ENCODE measurements around the gene SMIM35. TPM values are rescaled to one million over a fixed set of nuclear protein-coding genes. Genes with fewer than 3 reads are reported as not detected.
"Not testable (repeated sequence)": the region's sequence is repeated elsewhere in the genome, so short reads cannot be mapped to it uniquely, and the experiment has no call there.

Gene SMIM35
- total RNA-seq, 2 donors from 2014 or later = 0.08 TPM; not detected in 1

DNA sequence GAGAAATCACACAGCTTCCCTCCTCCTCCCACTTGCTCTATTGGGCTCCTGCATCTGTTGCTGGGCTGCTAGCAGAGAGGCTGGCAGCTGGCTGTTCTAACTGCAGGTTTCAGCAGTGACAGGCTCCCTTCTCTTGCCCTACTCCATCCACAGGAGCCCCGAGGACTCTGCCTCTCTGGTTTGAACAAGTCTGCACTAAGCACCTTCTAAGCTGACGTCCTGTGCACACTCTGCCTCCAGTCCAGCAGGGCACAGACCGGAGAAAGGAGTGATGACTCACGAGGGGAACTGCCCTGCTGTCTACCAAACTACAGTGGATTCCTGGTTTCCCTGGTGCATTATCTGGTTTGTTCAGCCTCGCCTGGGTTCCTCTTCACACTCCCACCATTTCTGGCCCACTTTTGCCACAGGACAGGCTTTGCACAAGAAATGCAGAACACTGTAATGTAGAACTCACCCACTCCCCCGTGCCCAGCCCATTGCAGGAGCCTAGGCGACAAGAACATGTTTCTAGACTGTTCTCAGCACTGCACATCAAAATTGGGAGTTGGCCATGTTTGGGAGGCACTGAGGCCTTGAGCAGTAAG lies 74.6 kb downstream of the SMIM35 start:
- peak; percentile 38 for ATAC-seq
- intact Hi-C loops (cut with DNase I, micrococcal nuclease) = no loop called here

GRCh38 chr11:118010738-118011461 lies 75.9 kb downstream of the SMIM35 start:
- DNase-seq (peak; percentile 55 to 77), ATAC-seq (peak; percentile 59)
- intact Hi-C loops (cut with DNase I, micrococcal nuclease) = no loop called here

More for the DNA sequence above, 74.6 kb downstream of the SMIM35 start:
- DNase-seq = no peak

GRCh38 chr11:118009864-118010737 lies 76.7 kb downstream of the SMIM35 start:
- intact Hi-C loops (cut with DNase I, micrococcal nuclease) = no loop called here
- ATAC-seq (no peak), DNase-seq (no peak)

DNA sequence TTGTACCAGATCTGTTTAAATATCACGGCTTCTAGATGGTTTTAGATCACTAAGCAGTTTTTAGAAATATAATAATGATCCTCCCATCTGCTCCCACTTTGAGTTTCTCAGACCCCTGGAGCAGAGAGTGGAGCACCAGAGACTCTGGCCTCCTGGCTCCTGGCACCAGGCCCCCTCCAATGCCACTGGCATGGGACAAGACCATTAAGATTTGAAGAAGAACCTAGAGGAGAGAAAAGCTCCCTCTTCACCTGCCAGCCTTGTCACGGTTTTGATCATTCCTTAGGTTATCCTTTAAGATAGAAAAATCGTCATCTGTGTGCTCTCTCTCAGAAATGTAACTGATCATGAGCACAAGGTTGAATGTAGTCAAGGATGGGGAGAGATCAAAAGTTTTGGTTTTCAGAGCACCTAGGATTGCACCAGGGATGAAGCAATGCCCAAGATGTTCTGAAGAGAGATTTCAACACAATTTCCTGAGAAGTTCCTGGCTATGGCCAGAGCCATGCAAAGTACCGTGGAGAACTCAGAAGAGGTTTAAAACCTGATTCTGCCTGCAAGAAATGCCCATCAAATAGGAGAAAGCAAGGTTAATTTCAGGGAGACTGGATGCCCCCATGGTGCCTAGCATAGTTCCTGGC lies 78.4 kb downstream of the SMIM35 start:
- no peak for DNase-seq
- no peak for ATAC-seq
- intact Hi-C loops (cut with DNase I, micrococcal nuclease) = no loop called here

- intact Hi-C loops (cut with DNase I, micrococcal nuclease); DNase-seq: not testable (repeated sequence)
- peak; percentile 38 for ATAC-seq
These were observed 79.0 kb downstream of the SMIM35 start for GRCh38 chr11:118007563-118008270.

- no peak for DNase-seq
- ATAC-seq = no peak
- intact Hi-C loops (cut with DNase I, micrococcal nuclease) = no loop called here
These were observed 79.7 kb downstream of the SMIM35 start for GRCh38 chr11:118007040-118007439.

- no peak for DNase-seq
- no peak for ATAC-seq
- intact Hi-C loops (cut with DNase I, micrococcal nuclease) = no loop called here
These were observed 80.6 kb downstream of the SMIM35 start for GRCh38 chr11:118006153-118006534.

- intact Hi-C loops (cut with DNase I, micrococcal nuclease) = no loop called here
- DNase-seq (no peak), ATAC-seq (no peak)
These were observed 81.3 kb downstream of the SMIM35 start for GRCh38 chr11:118005224-118006152.

GRCh38 chr11:118004543-118005223 lies 82.1 kb downstream of the SMIM35 start:
- ATAC-seq (no peak), DNase-seq (no peak)
- intact Hi-C loops (cut with DNase I, micrococcal nuclease) = no loop called here

DNA sequence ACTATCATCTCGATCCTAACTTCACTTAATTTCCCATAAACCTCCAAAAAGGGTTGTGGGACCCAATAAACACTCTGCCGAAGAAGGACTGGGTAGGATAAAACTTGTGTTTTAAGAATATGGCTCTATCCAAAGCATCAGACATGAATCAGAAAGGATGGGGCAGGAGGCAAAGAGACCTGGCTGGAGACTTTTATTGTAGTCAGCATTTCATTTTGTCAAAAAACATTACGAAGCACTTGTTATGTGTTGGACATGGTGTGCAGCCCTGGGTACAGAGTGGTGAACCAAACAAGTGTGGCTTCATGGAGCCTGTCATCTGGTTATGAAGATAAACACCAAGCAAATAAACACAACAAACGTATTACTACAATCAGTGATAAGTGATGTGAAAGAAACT lies 83.3 kb downstream of the SMIM35 start:
- ATAC-seq = no peak
- DNase-seq = no peak
- intact Hi-C loops (cut with DNase I, micrococcal nuclease) = no loop called here

DNA sequence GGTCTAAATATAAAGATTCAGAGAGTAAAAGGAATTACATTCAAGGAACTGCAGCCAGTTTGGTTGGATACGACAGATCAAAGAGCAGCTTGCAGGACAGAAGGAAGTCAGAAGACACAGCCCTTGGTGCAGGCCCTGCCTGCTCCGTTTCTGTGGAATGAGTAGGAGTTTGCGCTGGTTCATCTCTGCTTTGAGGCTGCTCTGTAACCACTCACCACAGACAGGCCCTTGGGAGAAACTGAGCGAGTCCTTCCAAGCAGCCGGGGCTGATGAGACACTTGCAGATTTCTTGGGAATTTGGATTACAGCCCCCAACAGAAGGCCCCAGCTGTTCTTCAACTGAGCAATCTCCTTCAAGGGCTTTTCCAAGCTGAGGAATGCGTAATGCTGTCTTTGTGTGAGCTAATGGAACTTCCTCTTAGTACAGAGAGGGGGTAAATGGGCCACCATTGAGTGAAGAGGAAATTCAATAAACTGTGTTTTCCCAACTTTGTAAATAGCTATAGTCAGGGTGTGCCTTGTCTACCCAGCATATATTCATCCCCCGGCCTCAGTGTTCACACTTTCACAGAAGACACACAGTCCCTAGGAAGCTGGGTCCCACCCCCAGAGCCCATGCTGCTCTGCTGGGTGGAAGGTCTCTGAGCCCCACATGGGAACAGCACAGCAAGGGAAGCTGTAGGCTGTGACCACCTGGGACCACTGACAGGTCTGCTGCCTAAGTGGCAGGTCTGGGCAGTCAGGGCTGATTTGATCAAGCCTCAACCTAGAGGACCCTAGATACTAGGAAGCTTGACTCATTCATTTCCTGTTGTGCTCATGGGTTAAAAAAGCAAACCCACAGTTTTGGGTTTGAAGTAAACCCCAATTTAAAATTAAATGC lies 84.0 kb downstream of the SMIM35 start:
- ATAC-seq = peak; percentile 39
- intact Hi-C loops (cut with DNase I, micrococcal nuclease) = no loop called here
- no peak for DNase-seq

- intact Hi-C loops (cut with DNase I, micrococcal nuclease) = no loop called here
- ATAC-seq = no peak
- DNase-seq = no peak
These were observed 84.7 kb downstream of the SMIM35 start for GRCh38 chr11:118002010-118002540.

DNA sequence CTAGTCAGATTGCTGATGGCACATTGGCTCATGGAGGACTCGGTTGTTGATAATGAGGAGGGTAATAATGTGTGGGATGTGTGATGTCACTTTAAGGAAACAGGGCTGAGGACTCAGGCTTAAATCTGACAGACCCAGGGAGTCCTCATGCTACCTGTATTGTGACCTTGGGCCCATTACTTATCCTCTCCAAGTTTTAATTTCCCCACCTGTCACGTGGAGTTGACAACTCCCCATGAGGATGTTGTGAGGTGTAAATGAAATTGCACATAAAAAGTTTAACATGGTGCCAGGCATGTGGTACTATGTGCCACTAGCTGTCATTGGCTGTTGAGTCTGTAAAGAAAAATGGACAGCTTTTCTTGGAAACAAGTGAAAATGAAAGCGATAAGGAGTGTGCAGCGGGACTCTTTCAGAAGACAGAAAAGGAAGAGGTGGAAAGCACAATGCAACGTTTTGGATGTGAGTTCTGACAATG lies 85.2 kb downstream of the SMIM35 start:
- ATAC-seq (no peak), DNase-seq (no peak)
- intact Hi-C loops (cut with DNase I, micrococcal nuclease) = no loop called here

DNA sequence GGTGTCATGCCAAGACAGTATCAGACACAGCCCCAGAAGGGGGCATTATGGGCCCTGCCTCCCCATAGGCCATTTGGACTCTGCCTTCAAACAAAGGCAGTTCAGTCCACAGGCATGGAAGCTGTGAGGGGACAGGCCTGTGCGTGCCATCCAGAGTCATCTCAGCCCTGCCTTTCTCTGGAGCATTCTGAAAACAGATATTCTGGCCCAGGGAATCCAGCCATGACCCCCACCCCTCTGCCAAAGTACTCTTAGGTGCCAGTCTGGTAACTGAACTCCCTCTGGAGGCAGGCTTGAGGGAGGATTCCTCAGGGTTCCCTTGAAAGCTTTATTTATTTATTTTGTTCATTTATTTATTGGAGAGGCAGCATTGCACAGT lies 85.9 kb downstream of the SMIM35 start:
- DNase-seq = no peak
- ATAC-seq = no peak
- intact Hi-C loops (cut with DNase I, micrococcal nuclease) = no loop called here

DNA sequence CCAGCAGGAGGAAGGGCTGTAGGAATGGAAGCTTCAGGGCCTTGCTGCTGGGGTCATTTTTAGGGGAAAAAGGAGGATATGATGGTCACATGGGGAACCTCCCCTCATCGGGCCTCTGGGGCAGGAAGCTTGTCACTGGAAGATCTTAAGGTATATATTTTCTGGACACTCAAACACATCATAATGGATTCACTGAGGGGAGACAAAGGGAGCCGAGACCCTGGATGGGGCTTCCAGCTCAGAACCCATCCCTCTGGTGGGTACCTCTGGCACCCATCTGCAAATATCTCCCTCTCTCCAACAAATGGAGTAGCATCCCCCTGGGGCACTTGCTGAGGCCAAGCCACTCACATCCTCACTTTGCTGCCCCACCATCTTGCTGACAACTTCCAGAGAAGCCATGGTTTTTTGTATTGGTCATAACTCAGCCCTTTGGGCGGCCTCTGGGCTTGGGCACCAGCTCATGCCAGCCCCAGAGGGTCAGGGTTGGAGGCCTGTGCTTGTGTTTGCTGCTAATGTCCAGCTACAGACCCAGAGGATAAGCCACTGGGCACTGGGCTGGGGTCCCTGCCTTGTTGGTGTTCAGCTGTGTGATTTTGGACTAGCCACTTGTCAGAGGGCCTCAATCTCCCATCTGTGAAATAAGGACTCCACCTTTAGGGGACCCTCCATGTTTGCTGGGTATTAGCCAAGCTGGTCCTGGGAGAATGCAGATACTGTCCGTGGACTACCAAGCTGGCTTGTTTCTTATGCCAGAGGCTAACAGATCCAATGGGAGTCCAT lies 86.5 kb downstream of the SMIM35 start:
- intact Hi-C loops (cut with DNase I, micrococcal nuclease) = no loop called here
- DNase-seq (no peak), ATAC-seq (no peak)

Data from left colon (tissue), 2 donors.